Anterior cingulate cortex (tissue), 58 donors: Measurements from ENCODE around the gene BGLAP.
A peak's percentile ranks its signal among the peaks of the same experiment; 100 is the strongest.

Experiments used
- DNase-seq, 58 donors: peaks; one replicate each; lab custom pipeline; 2025; lab: John Stamatoyannopoulos, UW

Gene BGLAP

GRCh38 chr1:156251527-156251926, 9.5 kb downstream of the BGLAP start:
- DNase-seq: peak in 7 of 58 donors; percentile 21 to 39 (median 29)

DNA sequence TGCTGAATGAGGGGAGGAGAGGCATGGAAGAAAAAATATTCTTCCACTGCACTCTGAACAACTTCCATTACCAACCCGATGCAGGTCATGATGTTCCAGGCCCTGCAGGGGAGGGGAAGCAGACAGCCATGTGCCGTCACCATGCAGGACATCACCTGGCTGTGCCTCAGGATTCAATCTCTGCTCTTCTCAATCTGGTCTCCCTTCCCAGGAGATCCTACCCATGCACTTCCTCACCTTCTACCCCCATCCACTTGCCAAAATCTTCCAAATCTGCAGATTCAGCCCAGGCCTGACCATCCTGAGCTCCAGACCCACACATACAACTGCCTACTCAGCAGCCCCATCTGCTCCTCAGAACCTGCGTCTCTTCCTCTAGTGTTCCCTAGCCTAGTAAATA, 11.7 kb downstream of the BGLAP start:
- DNase-seq: no peak

DNA sequence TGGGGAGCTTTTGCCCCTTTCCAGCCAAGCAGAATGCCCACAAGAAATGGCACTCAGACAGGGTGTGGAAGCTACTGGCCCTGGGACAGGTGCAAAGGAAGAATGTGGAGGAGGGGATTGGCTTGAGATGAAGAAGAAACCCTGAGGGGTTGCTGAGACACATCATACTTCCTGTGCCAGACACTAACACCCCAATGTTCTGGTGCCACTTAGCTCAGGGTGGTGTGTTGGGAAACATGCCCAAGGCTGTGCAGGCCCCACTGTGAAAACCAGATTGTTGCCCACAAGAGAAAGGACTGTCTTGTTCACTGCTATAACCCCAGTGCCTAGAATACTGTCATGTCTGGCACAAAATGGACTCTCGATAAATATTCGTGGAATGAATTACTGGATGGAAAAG, 15.7 kb downstream of the BGLAP start:
- DNase-seq: peak in 5 of 58 donors; percentile 18 to 49 (median 20)

- no peak for DNase-seq
Observed at GRCh38 chr1:156258859-156259258, 16.9 kb downstream of the BGLAP start.

DNA sequence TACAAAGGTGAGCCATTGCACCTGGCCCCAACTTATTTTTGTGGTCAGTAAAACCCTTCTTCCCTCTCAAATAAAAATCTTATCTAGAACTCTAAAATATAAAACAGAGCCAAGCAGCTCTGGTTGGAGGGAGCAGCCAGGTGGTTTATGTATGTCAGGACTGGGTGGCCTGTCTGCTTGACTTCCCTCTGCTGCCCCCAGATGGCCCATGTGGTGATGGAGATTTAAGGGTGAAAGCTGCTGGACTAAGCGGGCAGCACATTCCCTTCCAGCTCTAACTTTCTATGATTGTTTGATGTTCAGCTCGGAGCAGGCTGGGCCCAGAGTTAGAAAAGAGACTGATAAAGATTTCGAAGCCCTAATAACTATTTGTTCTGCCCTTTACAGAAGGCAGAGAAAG, 17.8 kb downstream of the BGLAP start:
- peak in 32 of 58 donors; percentile 12 to 72 (median 42) for DNase-seq

GRCh38 chr1:156260896-156261295, 18.9 kb downstream of the BGLAP start:
- DNase-seq: peak in 19 of 58 donors; percentile 21 to 76 (median 44)

- DNase-seq: no peak
Observed at GRCh38 chr1:156262461-156263287, 20.7 kb downstream of the BGLAP start.

GRCh38 chr1:156263288-156263655, 21.3 kb downstream of the BGLAP start:
- no peak for DNase-seq

GRCh38 chr1:156266051-156266450, 24.1 kb downstream of the BGLAP start:
- DNase-seq: no peak

- DNase-seq: no peak
Observed at GRCh38 chr1:156268336-156268735, 26.4 kb downstream of the BGLAP start.

GRCh38 chr1:156270314-156270713, 28.3 kb downstream of the BGLAP start:
- DNase-seq: no peak

GRCh38 chr1:156276532-156276931, 34.5 kb downstream of the BGLAP start:
- no peak for DNase-seq

GRCh38 chr1:156276966-156277381, 35.0 kb downstream of the BGLAP start:
- DNase-seq: no peak

GRCh38 chr1:156279837-156280236, 37.9 kb downstream of the BGLAP start:
- no peak for DNase-seq

GRCh38 chr1:156281281-156281680, 39.3 kb downstream of the BGLAP start:
- peak in 16 of 58 donors; percentile 5 to 50 (median 21) for DNase-seq

GRCh38 chr1:156281693-156282478, 39.9 kb downstream of the BGLAP start:
- DNase-seq: peak in 3 of 58 donors; percentile 13 to 19 (median 16)

DNA sequence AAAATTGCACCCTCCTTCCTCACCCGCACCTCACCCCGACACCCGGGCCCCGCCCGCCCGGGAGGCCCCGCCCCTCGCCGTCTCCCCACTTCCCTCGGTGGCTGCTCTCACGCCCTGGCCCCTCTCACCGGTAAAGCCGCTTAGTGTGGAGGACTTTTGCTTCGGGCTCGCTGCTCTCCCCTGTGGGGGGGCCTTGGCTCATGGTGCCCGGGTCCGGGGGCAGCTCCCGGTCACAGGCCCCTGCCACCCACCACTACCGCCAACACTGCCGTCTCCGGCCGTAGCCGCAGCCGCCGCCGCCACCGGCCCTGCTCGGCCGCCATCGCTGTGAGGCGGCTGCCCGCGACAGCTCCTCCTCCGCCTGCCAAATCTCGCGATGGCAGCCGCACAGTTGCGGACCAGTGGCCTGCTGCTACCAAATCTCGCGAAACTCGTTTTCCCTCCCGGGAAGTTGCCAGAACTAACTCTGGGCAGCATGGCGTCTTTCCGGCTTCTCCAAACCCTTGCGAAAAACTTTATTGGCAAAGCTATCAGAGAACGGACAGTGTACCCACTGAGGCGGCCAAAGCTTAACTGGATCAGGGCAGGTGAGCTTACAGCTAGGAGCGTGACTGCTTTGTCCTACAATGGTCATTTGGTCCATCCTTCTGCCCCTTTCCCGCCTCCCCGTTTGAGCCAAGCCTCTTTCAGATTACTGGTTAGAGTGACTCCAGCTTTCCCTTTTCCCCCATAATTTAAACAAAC, 40.7 kb downstream of the BGLAP start, which contains the start of gene SMG5:
SMG5 (minus strand) TSS at position 347 of the 744 bp plus-strand sequence; CDS start at position 202, 145 bp downstream.
- DNase-seq: peak; percentile 65 to 98 (median 92)

- DNase-seq: no peak
Observed at GRCh38 chr1:156283521-156283920, 41.5 kb downstream of the BGLAP start.

- no peak for DNase-seq
Observed at GRCh38 chr1:156284112-156284511, 42.1 kb downstream of the BGLAP start, which contains the start of gene TMEM79. Gene TMEM79 (plus strand): TSS chr1:156284325. CDS start chr1:156285227, 902 bp downstream.

DNA sequence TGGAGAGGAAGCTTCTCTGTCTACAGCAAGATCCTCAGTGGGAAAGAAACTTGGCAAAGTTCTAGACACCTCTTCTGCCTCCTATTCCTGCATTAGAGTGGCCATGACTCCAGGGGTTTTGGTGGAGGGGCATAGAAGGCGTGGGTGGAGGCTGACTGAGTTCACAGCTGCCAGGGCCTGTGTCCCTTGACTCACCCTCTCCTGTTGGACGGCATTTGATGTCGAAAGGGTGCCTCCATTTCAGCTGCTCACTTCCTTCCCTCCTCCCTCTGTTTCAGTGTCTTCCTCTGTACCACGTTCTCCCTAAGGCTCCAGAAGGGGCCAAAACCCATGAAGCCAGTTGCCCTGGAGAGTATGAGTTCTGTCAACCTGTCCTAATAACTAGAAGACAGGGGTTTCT, 42.8 kb downstream of the BGLAP start:
- DNase-seq: no peak

- no peak for DNase-seq
Observed at GRCh38 chr1:156285437-156285836, 43.5 kb downstream of the BGLAP start.
